ENCODE measurements around the gene ELP1. TPM values are rescaled to one million over a fixed set of nuclear protein-coding genes. Genes with fewer than 3 reads are reported as not detected.
A peak's percentile ranks its signal among the peaks of the same experiment; 100 is the strongest.
"Not testable (repeated sequence)": the region's sequence is repeated elsewhere in the genome, so short reads cannot be mapped to it uniquely, and the experiment has no call there.

ELP1 gene
- total and polyA plus RNA-seq, 2 experiments from 2014 or later = 9.1 to 46.3 TPM

DNA sequence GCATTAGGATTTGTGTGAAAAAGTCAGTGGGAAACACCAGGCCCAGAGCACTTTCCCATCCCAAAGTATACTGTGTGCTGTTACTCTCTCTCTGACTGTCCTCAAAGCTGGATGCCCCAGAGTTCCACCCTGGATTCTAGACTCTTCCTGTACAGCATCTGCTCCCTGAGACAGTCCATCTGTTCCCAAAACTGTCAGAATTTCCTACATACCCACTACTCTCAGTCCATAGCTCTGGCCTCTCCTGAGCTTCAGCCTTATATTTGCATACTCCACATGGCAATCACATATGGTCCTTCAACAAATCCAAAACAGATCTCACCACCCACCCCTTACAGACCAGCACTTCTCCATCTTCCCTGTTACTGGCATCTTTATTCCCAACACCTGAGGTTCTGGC, 9.5 kb downstream of the ELP1 start (continued):
- no peak for TF ChIP-seq ZNF331 (CRISPR knock-in tag; IDR thresholded peaks at IDR 0.05; ENCODE audit: low read depth)
- TF ChIP-seq CREB1 (CRISPR knock-in tag; IDR thresholded peaks at IDR 0.05; ENCODE audit: low read depth) = no peak
- TF ChIP-seq, protein P1, sequence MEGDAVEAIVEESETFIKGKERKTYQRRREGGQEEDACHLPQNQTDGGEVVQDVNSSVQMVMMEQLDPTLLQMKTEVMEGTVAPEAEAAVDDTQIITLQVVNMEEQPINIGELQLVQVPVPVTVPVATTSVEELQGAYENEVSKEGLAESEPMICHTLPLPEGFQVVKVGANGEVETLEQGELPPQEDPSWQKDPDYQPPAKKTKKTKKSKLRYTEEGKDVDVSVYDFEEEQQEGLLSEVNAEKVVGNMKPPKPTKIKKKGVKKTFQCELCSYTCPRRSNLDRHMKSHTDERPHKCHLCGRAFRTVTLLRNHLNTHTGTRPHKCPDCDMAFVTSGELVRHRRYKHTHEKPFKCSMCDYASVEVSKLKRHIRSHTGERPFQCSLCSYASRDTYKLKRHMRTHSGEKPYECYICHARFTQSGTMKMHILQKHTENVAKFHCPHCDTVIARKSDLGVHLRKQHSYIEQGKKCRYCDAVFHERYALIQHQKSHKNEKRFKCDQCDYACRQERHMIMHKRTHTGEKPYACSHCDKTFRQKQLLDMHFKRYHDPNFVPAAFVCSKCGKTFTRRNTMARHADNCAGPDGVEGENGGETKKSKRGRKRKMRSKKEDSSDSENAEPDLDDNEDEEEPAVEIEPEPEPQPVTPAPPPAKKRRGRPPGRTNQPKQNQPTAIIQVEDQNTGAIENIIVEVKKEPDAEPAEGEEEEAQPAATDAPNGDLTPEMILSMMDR (conservative IDR thresholded peaks at IDR 0.05; ENCODE audit: low read depth in 2 of 2) = no peak
- TF ChIP-seq EZH2phosphoT487 (IDR thresholded peaks at IDR 0.05; ENCODE audit: unreplicated experiment) = no peak
- TF ChIP-seq ZNF114 (CRISPR knock-in tag; IDR thresholded peaks at IDR 0.05) = no peak

DNA sequence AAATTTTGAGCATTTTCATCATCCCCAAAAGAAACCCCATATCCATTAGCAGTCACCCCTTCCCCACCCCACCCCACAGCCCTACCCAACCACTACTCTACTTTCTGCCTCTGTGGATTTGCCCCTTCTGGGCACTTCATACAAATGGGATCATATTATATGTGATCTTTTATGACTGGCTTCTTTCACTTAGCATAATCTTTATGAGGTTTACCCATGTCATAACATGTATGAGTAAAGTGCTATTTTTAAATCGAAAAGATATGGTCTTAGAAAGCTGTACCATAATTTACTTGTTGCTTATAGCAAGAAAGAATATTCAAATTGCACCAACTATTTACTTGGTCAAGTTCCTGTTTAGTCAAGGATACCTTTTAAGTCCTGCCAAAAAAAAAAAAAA, 12.7 kb downstream of the ELP1 start:
- no peak for DNase-seq (ENCODE audit: low spot score)
- peaks cover 42% of the 10 kb centered on the region for H3K36me3 Mint-ChIP-seq (ENCODE audit: low read depth)
- no peaks in the 10 kb centered on the region for H3K4me1 Mint-ChIP-seq

DNA sequence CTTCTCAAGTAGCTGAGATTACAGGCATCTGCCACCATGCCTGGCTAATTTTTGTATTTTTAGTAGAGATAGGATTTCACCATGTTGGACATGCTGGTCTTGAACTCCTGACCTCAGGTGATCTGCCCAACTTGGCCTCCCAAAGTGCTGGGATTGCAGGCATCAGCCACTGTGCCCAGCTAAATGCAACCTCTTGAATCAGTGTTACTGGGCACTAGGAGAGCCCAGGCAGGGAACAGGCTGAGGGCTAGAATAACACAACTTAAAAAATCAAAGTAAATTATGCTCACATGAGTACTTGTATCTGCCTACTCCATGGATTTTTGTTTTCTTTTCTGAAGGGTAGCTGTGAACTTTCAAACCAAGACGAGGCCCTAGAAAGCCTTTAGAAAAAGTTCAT, 13.5 kb downstream of the ELP1 start:
- not testable (repeated sequence) for H3K27me3 ChIP-seq (ENCODE audit: insufficient read depth); H3F3A ChIP-seq (replicated peaks; ENCODE audit: low read depth); H3K9me3 Mint-ChIP-seq; H3K9me2 ChIP-seq (ENCODE audit: insufficient read depth); H3K4me3 Mint-ChIP-seq; H3K27ac ChIP-seq (ENCODE audit: low read depth); ATAC-seq; H2AFZ ChIP-seq; H3K4me1 Mint-ChIP-seq; DNase-seq (ENCODE audit: low spot score); H4K20me1 ChIP-seq (replicated peaks; ENCODE audit: insufficient read depth); H3K79me2 ChIP-seq (replicated peaks; ENCODE audit: insufficient read depth); H3K4me2 ChIP-seq; H3K27ac Mint-ChIP-seq; H3K4me1 ChIP-seq (ENCODE audit: insufficient read depth); H3K4me3 ChIP-seq; H3K27me3 Mint-ChIP-seq (ENCODE audit: insufficient read depth, low read depth, poor library complexity)
- peaks cover 43% of the 10 kb centered on the region for H3K36me3 ChIP-seq (ENCODE audit: insufficient read depth)
- peaks cover 45% of the 10 kb centered on the region; the same call in 2 of the 3 replicates for H3K36me3 Mint-ChIP-seq (ENCODE audit: low read depth)

More for the DNA sequence above, 12.7 kb downstream of the ELP1 start:
- no peak overlapping the region for H2AFZ ChIP-seq
- ATAC-seq = no peak
- no peaks in the 10 kb centered on the region for H3K9me2 ChIP-seq (ENCODE audit: insufficient read depth)
- Mint-ChIP-seq H3K9me3 (no peaks in the 10 kb centered on the region), H3K27ac (no peak overlapping the region), H3K4me3 (no peak overlapping the region), H3K27me3 (ENCODE audit: insufficient read depth, low read depth, poor library complexity) (peaks cover 1% of the 10 kb centered on the region)
- H3K4me2 ChIP-seq = no peak overlapping the region
- TF ChIP-seq JUNB (IDR thresholded peaks at IDR 0.05; ENCODE audit: unreplicated experiment) (no peak), STAT1 (IDR thresholded peaks at IDR 0.05; ENCODE audit: unreplicated experiment) (no peak)
- no peaks in the 10 kb centered on the region for H3K79me2 ChIP-seq (replicated peaks; ENCODE audit: insufficient read depth)
- no peaks in the 10 kb centered on the region for H3K27me3 ChIP-seq (ENCODE audit: insufficient read depth)
- H4K20me1 ChIP-seq (replicated peaks; ENCODE audit: insufficient read depth) = peaks cover 3% of the 10 kb centered on the region
- H3K27ac ChIP-seq (ENCODE audit: low read depth) = no peak overlapping the region
- H3K4me1 ChIP-seq (ENCODE audit: insufficient read depth) = no peaks in the 10 kb centered on the region
- H3K36me3 ChIP-seq (ENCODE audit: insufficient read depth) = peaks cover 40% of the 10 kb centered on the region
- no peaks in the 10 kb centered on the region for H3F3A ChIP-seq (replicated peaks; ENCODE audit: low read depth)
- no peak overlapping the region for H3K4me3 ChIP-seq

DNA sequence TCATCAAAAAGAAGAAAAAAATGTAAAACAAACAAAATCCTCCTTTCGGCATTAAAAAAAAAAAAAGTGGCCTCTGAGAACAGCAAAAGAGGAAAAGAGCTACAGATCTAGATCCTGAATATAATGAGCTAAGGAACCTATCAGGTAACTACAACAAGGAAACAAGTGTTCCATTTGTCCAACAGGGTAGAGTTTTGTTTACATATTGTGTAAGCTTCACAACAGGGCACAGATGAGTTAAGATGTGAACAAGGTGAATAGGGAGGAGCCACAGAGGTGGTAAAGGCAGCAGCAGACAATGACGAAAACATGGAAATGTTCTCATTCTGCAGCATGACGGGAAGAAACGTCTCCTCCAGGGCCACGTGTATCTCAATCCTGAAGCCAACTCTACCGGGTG, 14.4 kb downstream of the ELP1 start:
- Mint-ChIP-seq H3K27ac (no peak overlapping the region), H3K36me3 (ENCODE audit: low read depth) (peaks cover 46% of the 10 kb centered on the region; the same call in 2 of the 3 replicates), H3K4me3 (no peak overlapping the region), H3K27me3 (ENCODE audit: insufficient read depth, low read depth, poor library complexity) (no peaks in the 10 kb centered on the region), H3K4me1 (no peaks in the 10 kb centered on the region), H3K9me3 (no peaks in the 10 kb centered on the region)
- H3K36me3 ChIP-seq (ENCODE audit: insufficient read depth) = peaks cover 46% of the 10 kb centered on the region
- no peak overlapping the region for H3K4me3 ChIP-seq
- H3K27me3 ChIP-seq (ENCODE audit: insufficient read depth) = no peaks in the 10 kb centered on the region
- no peaks in the 10 kb centered on the region for H3K9me2 ChIP-seq (ENCODE audit: insufficient read depth)
- H3K79me2 ChIP-seq (replicated peaks; ENCODE audit: insufficient read depth) = no peaks in the 10 kb centered on the region
- H3K4me1 ChIP-seq (ENCODE audit: insufficient read depth) = no peaks in the 10 kb centered on the region
- H2AFZ ChIP-seq = no peak overlapping the region
- DNase-seq (ENCODE audit: low spot score) (peak; percentile 7), ATAC-seq (no peak)
- no peak overlapping the region for H3K4me2 ChIP-seq
- peaks cover 3% of the 10 kb centered on the region for H4K20me1 ChIP-seq (replicated peaks; ENCODE audit: insufficient read depth)
- H3F3A ChIP-seq (replicated peaks; ENCODE audit: low read depth) = no peaks in the 10 kb centered on the region
- no peak overlapping the region for H3K27ac ChIP-seq (ENCODE audit: low read depth)
- TF ChIP-seq, protein P1 (conservative IDR thresholded peaks at IDR 0.05; ENCODE audit: low read depth in 2 of 2) = no peak
- TF ChIP-seq POLR2AphosphoS5 (IDR thresholded peaks at IDR 0.05; ENCODE audit: low read depth) (no peak), STAT1 (IDR thresholded peaks at IDR 0.05; ENCODE audit: unreplicated experiment) (no peak), CREB1 (CRISPR knock-in tag; IDR thresholded peaks at IDR 0.05; ENCODE audit: low read depth) (no peak), EZH2 (IDR thresholded peaks at IDR 0.05; ENCODE audit: low read depth, unreplicated experiment) (no peak), JUNB (IDR thresholded peaks at IDR 0.05; ENCODE audit: unreplicated experiment) (no peak), EZH2phosphoT487 (IDR thresholded peaks at IDR 0.05; ENCODE audit: unreplicated experiment) (no peak), NANOG (IDR thresholded peaks at IDR 0.05; ENCODE audit: borderline replicate concordance) (no peak), ZNF331 (CRISPR knock-in tag; IDR thresholded peaks at IDR 0.05; ENCODE audit: low read depth) (no peak)

Data from GM23338 (cell line).